GM23248 (cell line): ENCODE results near the gene MMP2.

Experiments used
- EZH2 ChIP-seq: fragments of 200-600 bp; sonication (generic); IDR thresholded peaks from 2 replicates; pipeline ENCODE4 v1.6.1; 2018; ENCODE audit warnings: antibody characterized with exemption, mild to moderate bottlenecking; ENCODE audit not compliant: insufficient read depth, poor library complexity, severe bottlenecking
- EZH2phosphoT487 ChIP-seq: fragments of 200-600 bp; sonication (generic); IDR thresholded peaks from 2 replicates; pipeline ENCODE4 v1.6.1; 2018; ENCODE audit warnings: antibody characterized with exemption, moderate library complexity, mild to moderate bottlenecking, low read depth; ENCODE audit not compliant: insufficient read depth

DNA sequence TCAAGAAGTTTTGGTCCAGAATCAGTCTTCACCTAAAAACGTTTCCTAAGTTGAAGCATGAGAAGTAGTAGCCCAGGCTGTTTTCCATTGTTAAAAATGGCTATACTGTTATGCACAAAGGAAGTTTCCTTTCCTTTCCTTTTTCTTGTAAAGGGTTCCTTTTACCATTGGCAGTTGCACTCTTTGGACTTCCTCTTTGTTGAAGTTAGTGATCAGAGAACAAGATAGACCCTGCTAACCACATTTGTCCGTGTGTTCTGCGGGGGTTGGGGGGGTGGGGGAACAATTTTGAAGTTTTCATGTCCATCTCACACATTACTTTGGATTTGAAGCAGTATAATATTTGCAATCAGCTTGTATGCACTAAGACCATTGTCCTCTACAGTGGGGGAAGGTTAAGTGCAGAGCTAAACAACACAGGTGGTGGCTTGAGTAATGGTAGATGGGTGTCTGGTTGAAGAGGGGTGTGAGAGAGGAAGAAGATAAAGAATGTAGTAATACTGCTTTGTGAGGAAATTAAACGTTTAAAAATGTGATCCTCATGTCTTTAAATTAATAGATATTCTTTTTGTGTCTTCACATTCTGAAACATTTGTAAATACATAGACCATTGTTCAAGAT is 31.3 kb downstream of the MMP2 start:
- no peak for TF ChIP-seq EZH2
- no peak for TF ChIP-seq EZH2phosphoT487
